ENCODE results near the gene MTR. TPM values are rescaled to one million over a fixed set of nuclear protein-coding genes. Genes with fewer than 3 reads are reported as not detected.

The MTR gene
- total RNA-seq, 1 donor from 2014 or later: 35.8 TPM

DNA sequence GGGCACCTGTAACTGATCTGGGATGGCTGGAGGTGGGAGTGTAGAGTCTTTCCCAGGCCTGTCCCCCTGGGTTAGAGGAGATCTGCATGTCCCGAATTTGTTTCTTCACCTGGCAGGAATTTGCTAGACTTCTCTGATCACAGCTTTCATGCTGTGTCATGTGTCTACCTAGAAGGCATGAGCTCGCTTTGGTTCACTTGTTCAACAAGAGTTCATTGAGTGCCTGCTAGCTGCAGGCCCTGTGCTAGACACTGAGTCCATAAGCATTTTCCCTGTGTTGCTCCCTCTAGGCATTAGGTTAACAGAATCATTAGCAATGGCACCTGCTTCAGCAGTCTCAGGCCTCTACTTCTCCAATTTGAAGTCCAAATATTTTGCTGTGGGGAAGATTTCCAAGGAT lies 101.6 kb downstream of the MTR start:
- no peak overlapping the region for H3K9ac ChIP-seq (ENCODE audit: low read length)
- peaks cover 34% of the 10 kb centered on the region for H3K36me3 Mint-ChIP-seq (ENCODE audit: low read depth, unreplicated experiment)
- TF ChIP-seq EZH2 (IDR thresholded peaks at IDR 0.05; ENCODE audit: insufficient read depth, low read length): no peak
- TF ChIP-seq, protein P1, sequence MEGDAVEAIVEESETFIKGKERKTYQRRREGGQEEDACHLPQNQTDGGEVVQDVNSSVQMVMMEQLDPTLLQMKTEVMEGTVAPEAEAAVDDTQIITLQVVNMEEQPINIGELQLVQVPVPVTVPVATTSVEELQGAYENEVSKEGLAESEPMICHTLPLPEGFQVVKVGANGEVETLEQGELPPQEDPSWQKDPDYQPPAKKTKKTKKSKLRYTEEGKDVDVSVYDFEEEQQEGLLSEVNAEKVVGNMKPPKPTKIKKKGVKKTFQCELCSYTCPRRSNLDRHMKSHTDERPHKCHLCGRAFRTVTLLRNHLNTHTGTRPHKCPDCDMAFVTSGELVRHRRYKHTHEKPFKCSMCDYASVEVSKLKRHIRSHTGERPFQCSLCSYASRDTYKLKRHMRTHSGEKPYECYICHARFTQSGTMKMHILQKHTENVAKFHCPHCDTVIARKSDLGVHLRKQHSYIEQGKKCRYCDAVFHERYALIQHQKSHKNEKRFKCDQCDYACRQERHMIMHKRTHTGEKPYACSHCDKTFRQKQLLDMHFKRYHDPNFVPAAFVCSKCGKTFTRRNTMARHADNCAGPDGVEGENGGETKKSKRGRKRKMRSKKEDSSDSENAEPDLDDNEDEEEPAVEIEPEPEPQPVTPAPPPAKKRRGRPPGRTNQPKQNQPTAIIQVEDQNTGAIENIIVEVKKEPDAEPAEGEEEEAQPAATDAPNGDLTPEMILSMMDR (IDR thresholded peaks at IDR 0.05; ENCODE audit: insufficient read depth, low read depth, low read length): no peak
- no peak overlapping the region for H2AFZ ChIP-seq (ENCODE audit: low read depth, low read length)
- H3K27me3 ChIP-seq (ENCODE audit: insufficient read depth, low read length): no peaks in the 10 kb centered on the region
- H3K4me1 ChIP-seq (ENCODE audit: insufficient read depth, low read length): no peaks in the 10 kb centered on the region
- no peaks in the 10 kb centered on the region for H3K9me3 Mint-ChIP-seq (ENCODE audit: unreplicated experiment)
- H3K27me3 Mint-ChIP-seq (ENCODE audit: low read depth, unreplicated experiment): no peaks in the 10 kb centered on the region
- no peak for FAIRE-seq
- no peak overlapping the region for H3K27ac ChIP-seq (ENCODE audit: low read depth, low read length)
- no peaks in the 10 kb centered on the region for H3K79me2 ChIP-seq (ENCODE audit: insufficient read depth, low read length)
- H3K4me1 Mint-ChIP-seq (ENCODE audit: low read depth, unreplicated experiment): no peaks in the 10 kb centered on the region
- H3K4me3 ChIP-seq (ENCODE audit: insufficient read depth, low read depth, low read length): no peak overlapping the region
- H3K4me3 Mint-ChIP-seq (ENCODE audit: unreplicated experiment): no peak overlapping the region
- H3K27ac Mint-ChIP-seq (ENCODE audit: unreplicated experiment): no peak overlapping the region
- H3K9me3 ChIP-seq (ENCODE audit: insufficient read depth, low read depth, low read length): no peaks in the 10 kb centered on the region
- H3K36me3 ChIP-seq (ENCODE audit: insufficient read depth, low read length): peaks cover 19% of the 10 kb centered on the region
- H4K20me1 ChIP-seq (ENCODE audit: insufficient read depth, low read length): no peaks in the 10 kb centered on the region
- H3K4me2 ChIP-seq (ENCODE audit: low read length): no peak overlapping the region
- no peak for DNase-seq (ENCODE audit: low read depth)

DNA sequence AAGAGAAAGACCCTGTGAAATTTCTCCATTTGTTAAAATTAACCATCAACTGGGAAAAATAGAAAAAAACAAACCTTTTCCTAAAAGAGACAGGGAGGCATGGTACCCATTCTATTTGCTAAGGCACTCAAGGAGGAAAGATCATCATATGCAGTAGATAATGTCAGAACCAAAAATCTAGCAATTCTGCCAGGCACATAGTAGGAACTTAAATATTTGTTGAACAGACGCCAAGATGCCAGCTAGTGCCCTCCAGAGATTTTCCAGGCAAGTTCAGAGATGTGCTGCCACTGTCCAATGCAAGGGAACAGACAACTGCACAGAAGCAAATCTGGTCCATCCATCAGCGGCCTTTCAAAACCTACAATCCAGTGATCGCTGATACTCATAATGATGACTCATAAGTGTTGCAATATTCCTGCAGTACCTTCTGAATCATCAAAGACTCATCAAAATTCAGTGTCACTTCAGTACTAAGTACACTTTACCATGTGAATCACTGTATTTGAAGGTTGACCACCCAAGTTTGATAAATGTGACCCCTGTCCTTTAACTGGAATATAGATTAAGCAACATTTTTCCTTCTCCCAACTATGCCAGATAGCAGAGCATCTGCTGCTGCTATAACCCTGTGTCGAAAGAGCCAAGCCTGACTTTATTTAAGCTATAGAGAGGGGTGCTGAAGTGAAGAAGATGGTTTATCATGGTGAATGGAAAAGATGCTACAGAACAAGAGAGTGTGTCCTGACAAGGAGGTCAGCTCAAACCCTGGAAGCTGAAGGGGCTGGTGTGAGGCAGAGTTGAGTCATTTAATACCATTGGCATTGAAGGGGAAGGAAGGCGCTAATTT lies 110.0 kb downstream of the MTR start:
- Mint-ChIP-seq H3K4me3 (ENCODE audit: unreplicated experiment) (no peak overlapping the region), H3K36me3 (ENCODE audit: low read depth, unreplicated experiment) (peaks cover 15% of the 10 kb centered on the region), H3K4me1 (ENCODE audit: low read depth, unreplicated experiment) (peaks cover 6% of the 10 kb centered on the region), H3K27me3 (ENCODE audit: low read depth, unreplicated experiment) (no peaks in the 10 kb centered on the region), H3K9me3 (ENCODE audit: unreplicated experiment) (peaks cover 8% of the 10 kb centered on the region), H3K27ac (ENCODE audit: unreplicated experiment) (no peak overlapping the region)
- Histone ChIP-seq H3K27me3 (ENCODE audit: insufficient read depth, low read length) (no peaks in the 10 kb centered on the region), H3K9ac (ENCODE audit: low read length) (no peak overlapping the region), H3K4me2 (ENCODE audit: low read length) (peak overlapping the region; percentile 34), H3K9me3 (ENCODE audit: insufficient read depth, low read depth, low read length) (no peaks in the 10 kb centered on the region), H3K79me2 (ENCODE audit: insufficient read depth, low read length) (no peaks in the 10 kb centered on the region), H3K36me3 (ENCODE audit: insufficient read depth, low read length) (no peaks in the 10 kb centered on the region), H2AFZ (ENCODE audit: low read depth, low read length) (no peak overlapping the region), H3K4me3 (ENCODE audit: insufficient read depth, low read depth, low read length) (no peak overlapping the region), H3K27ac (ENCODE audit: low read depth, low read length) (no peak overlapping the region), H3K4me1 (ENCODE audit: insufficient read depth, low read length) (peaks cover 8% of the 10 kb centered on the region), H4K20me1 (ENCODE audit: insufficient read depth, low read length) (peaks cover 6% of the 10 kb centered on the region)
- peak; percentile 93 for DNase-seq (ENCODE audit: low read depth)
- FAIRE-seq: peak; percentile 91
- TF ChIP-seq EZH2 (IDR thresholded peaks at IDR 0.05; ENCODE audit: insufficient read depth, low read length): no peak
- TF ChIP-seq, protein P1 (IDR thresholded peaks at IDR 0.05; ENCODE audit: insufficient read depth, low read depth, low read length): no peak

DNA sequence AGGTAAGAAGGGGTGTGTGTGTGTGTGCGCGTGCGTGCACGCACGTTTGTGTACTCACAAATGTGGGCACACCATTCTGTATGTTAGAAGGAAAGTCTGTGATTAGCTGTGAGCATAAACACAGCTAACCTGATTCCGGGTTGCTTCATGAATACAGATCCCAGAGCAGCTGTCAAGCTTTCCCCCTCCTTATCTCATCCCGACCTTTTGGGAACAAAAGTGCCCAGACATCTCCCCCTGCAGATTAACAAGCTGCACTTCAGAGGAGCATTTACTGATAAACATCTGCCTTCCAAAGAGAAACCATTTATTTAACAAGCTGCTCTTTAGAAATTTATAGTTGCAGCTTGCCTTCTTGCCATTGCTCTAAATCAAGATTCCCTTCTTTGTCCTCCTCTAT lies 112.1 kb downstream of the MTR start:
- Mint-ChIP-seq H3K36me3 (ENCODE audit: low read depth, unreplicated experiment) (peaks cover 2% of the 10 kb centered on the region), H3K9me3 (ENCODE audit: unreplicated experiment) (peaks cover 9% of the 10 kb centered on the region), H3K27me3 (ENCODE audit: low read depth, unreplicated experiment) (no peaks in the 10 kb centered on the region), H3K27ac (ENCODE audit: unreplicated experiment) (no peak overlapping the region), H3K4me3 (ENCODE audit: unreplicated experiment) (no peak overlapping the region), H3K4me1 (ENCODE audit: low read depth, unreplicated experiment) (peaks cover 6% of the 10 kb centered on the region)
- Histone ChIP-seq H3K4me2 (ENCODE audit: low read length) (no peak overlapping the region), H3K4me3 (ENCODE audit: insufficient read depth, low read depth, low read length) (no peak overlapping the region), H3K36me3 (ENCODE audit: insufficient read depth, low read length) (no peaks in the 10 kb centered on the region), H3K4me1 (ENCODE audit: insufficient read depth, low read length) (peaks cover 8% of the 10 kb centered on the region), H3K27ac (ENCODE audit: low read depth, low read length) (no peak overlapping the region), H3K27me3 (ENCODE audit: insufficient read depth, low read length) (no peaks in the 10 kb centered on the region), H4K20me1 (ENCODE audit: insufficient read depth, low read length) (peaks cover 6% of the 10 kb centered on the region), H2AFZ (ENCODE audit: low read depth, low read length) (no peak overlapping the region), H3K9ac (ENCODE audit: low read length) (no peak overlapping the region), H3K9me3 (ENCODE audit: insufficient read depth, low read depth, low read length) (no peaks in the 10 kb centered on the region), H3K79me2 (ENCODE audit: insufficient read depth, low read length) (no peaks in the 10 kb centered on the region)
- no peak for FAIRE-seq
- no peak for DNase-seq (ENCODE audit: low read depth)
- TF ChIP-seq, protein P1 (IDR thresholded peaks at IDR 0.05; ENCODE audit: insufficient read depth, low read depth, low read length): no peak
- TF ChIP-seq EZH2 (IDR thresholded peaks at IDR 0.05; ENCODE audit: insufficient read depth, low read length): no peak
